GM23338 (cell line): ENCODE results near the gene KRTAP17-1. TPM values are rescaled to one million over a fixed set of nuclear protein-coding genes. Genes with fewer than 3 reads are reported as not detected.

Experiments used
- ATAC-seq: fragments of 200-7000 bp; cut with Tn5 transposase; 3 replicates; pipeline ENCODE4 v1.9.1; 2020
- DNase-seq: peaks from one replicate; pipeline ENCODE4 v3.0.0-alpha.2; 2015; ENCODE audit warnings: low spot score
- H2AFZ ChIP-seq: fragments of 200-600 bp; sonication (generic); 2 replicates; pipeline ENCODE4 v1.8.0; 2016; ENCODE audit warnings: antibody characterized with exemption, mild to moderate bottlenecking, moderate library complexity
- H3F3A ChIP-seq: fragments of 200-600 bp; sonication (generic); replicated peaks from 2 replicates; pipeline ENCODE4 v1.8.0; 2017; ENCODE audit warnings: antibody characterized with exemption, mixed run types, low read depth
- H3K27ac ChIP-seq: fragments of 200-600 bp; sonication (generic); 2 replicates; pipeline ENCODE4 v1.6.1; 2016; ENCODE audit warnings: low read depth
- H3K27me3 ChIP-seq: fragments of 200-600 bp; sonication (generic); 2 replicates; pipeline ENCODE4 v1.8.0; 2016; ENCODE audit warnings: mild to moderate bottlenecking, mixed run types, moderate library complexity; ENCODE audit not compliant: insufficient read depth
- H3K36me3 ChIP-seq: fragments of 200-600 bp; sonication (generic); 2 replicates; pipeline ENCODE4 v1.8.0; 2016; ENCODE audit warnings: mild to moderate bottlenecking; ENCODE audit not compliant: insufficient read depth
- H3K4me1 ChIP-seq: fragments of 200-600 bp; sonication (generic); 2 replicates; pipeline ENCODE4 v1.8.0; 2016; ENCODE audit warnings: mild to moderate bottlenecking, moderate library complexity; ENCODE audit not compliant: insufficient read depth
- H3K4me2 ChIP-seq: fragments of 200-600 bp; sonication (generic); 2 replicates; pipeline ENCODE4 v1.7.1; 2017; ENCODE audit warnings: mixed run types
- H3K4me3 ChIP-seq: fragments of 200-600 bp; sonication (generic); 2 replicates; pipeline ENCODE4 v1.6.1; 2016; ENCODE audit warnings: mixed run types
- H3K79me2 ChIP-seq: fragments of 200-600 bp; sonication (generic); replicated peaks from 2 replicates; pipeline ENCODE4 v1.8.0; 2017; ENCODE audit warnings: mild to moderate bottlenecking; ENCODE audit not compliant: insufficient read depth
- H3K9me2 ChIP-seq: fragments of 200-600 bp; sonication (generic); 2 replicates; pipeline ENCODE4 v1.8.0; 2017; ENCODE audit not compliant: insufficient read depth
- H4K20me1 ChIP-seq: fragments of 200-600 bp; sonication (generic); replicated peaks from 2 replicates; pipeline ENCODE4 v1.8.0; 2017; ENCODE audit warnings: mild to moderate bottlenecking; ENCODE audit not compliant: insufficient read depth
- H3K27ac Mint-ChIP-seq: 2 replicates; pipeline ENCODE4 v1.8.0; 2020; ENCODE audit warnings: inconsistent platforms, mild to moderate bottlenecking, moderate library complexity, mixed read lengths
- H3K27me3 Mint-ChIP-seq: 3 replicates; pipeline ENCODE4 v1.8.0; 2022; ENCODE audit warnings: low read depth, mild to moderate bottlenecking, moderate library complexity, mixed read lengths, inconsistent platforms; ENCODE audit not compliant: insufficient read depth, poor library complexity
- H3K36me3 Mint-ChIP-seq: 3 replicates; pipeline ENCODE4 v1.8.0; 2021; ENCODE audit warnings: low read depth, mild to moderate bottlenecking, inconsistent platforms, moderate library complexity, mixed read lengths
- H3K4me1 Mint-ChIP-seq: 3 replicates; pipeline ENCODE4 v1.8.0; 2020; ENCODE audit warnings: mild to moderate bottlenecking, inconsistent platforms, mixed read lengths
- H3K4me3 Mint-ChIP-seq: 3 replicates; pipeline ENCODE4 v1.8.0; 2021; ENCODE audit warnings: moderate library complexity, mild to moderate bottlenecking, inconsistent platforms, mixed read lengths
- H3K9me3 Mint-ChIP-seq: 3 replicates; pipeline ENCODE4 v1.8.0; 2020; ENCODE audit warnings: moderate library complexity, mild to moderate bottlenecking, inconsistent platforms, mixed read lengths
- CREB1 ChIP-seq: fragments of 250-450 bp; sonication (Bioruptor Pico); IDR thresholded peaks from 2 replicates; pipeline ENCODE4 v1.5.0; 2020; ENCODE audit warnings: low read depth, mild to moderate bottlenecking, moderate library complexity
- EZH2 ChIP-seq: fragments of 200-600 bp; sonication (generic); IDR thresholded peaks from one replicate; pipeline ENCODE4 v1.8.0; 2017; ENCODE audit warnings: antibody characterized with exemption, mild to moderate bottlenecking, low read depth; ENCODE audit not compliant: unreplicated experiment
- EZH2phosphoT487 ChIP-seq: fragments of 200-600 bp; sonication (generic); IDR thresholded peaks from one replicate; pipeline ENCODE4 v1.8.1; 2018; ENCODE audit warnings: antibody characterized with exemption; ENCODE audit not compliant: unreplicated experiment
- JUNB ChIP-seq: IDR thresholded peaks from one replicate; pipeline ENCODE4 v1.6.1; 2016; ENCODE audit warnings: antibody characterized with exemption; ENCODE audit not compliant: unreplicated experiment
- NANOG ChIP-seq: IDR thresholded peaks from 2 replicates; pipeline ENCODE4 v1.6.1; 2016; ENCODE audit warnings: antibody characterized with exemption, borderline replicate concordance
- POLR2AphosphoS5 ChIP-seq: IDR thresholded peaks from 2 replicates; pipeline ENCODE4 v1.6.1; 2016; ENCODE audit warnings: antibody characterized with exemption, low read depth
- STAT1 ChIP-seq: IDR thresholded peaks from one replicate; pipeline ENCODE4 v1.6.1; 2016; ENCODE audit warnings: antibody characterized with exemption; ENCODE audit not compliant: unreplicated experiment
- ZNF114 ChIP-seq: fragments of 250-450 bp; sonication (Bioruptor Pico); IDR thresholded peaks from 2 replicates; pipeline ENCODE4 v1.5.0; 2020; ENCODE audit warnings: mild to moderate bottlenecking, moderate library complexity
- ZNF331 ChIP-seq: fragments of 250-450 bp; sonication (Bioruptor Pico); IDR thresholded peaks from 2 replicates; pipeline ENCODE4 v1.5.0; 2020; ENCODE audit warnings: low read depth, mild to moderate bottlenecking, moderate library complexity
- polyA plus RNA-seq: library from polyadenylated mRNA; unstranded; fragments of >200 nt; fragmentation: Nextera tagmentation; extraction: Ambion mirVana; gene quantifications from 2 replicates; pipeline ENCODE4 v1.2.1, GENCODE V29; 2016
- total RNA-seq: library from RNA; depleted of rRNA; stranded (reverse); fragments of >200 nt; shearing (Covaris generic); gene quantifications from 2 replicates; pipeline ENCODE4 v1.2.3, GENCODE V29; 2014
- TF ChIP-seq, protein P1 (sequence below): IDR thresholded peaks from one replicate; pipeline ENCODE4 v1.6.1; 2018; ENCODE audit warnings: antibody characterized with exemption; ENCODE audit not compliant: unreplicated experiment
- TF ChIP-seq, protein P2 (sequence below): fragments of 250-450 bp; sonication (Bioruptor Pico); IDR thresholded peaks from 2 replicates; pipeline ENCODE4 v1.5.0; 2020; ENCODE audit warnings: mild to moderate bottlenecking, moderate library complexity
- TF ChIP-seq, protein P3 (sequence below), 2 experiments: fragments of 200-600 bp in 1 of 2; sonication (generic) in 1 of 2; conservative IDR thresholded peaks; 2 replicates each; pipeline versions ENCODE4 v1.5.1 to v1.6.1; 2016 to 2017; ENCODE audit warnings: antibody characterized with exemption in 2 of 2, low read depth in 2 of 2, mild to moderate bottlenecking in 2 of 2, moderate library complexity in 1 of 2
- TF ChIP-seq, protein P4 (sequence below): IDR thresholded peaks from 2 replicates; pipeline ENCODE4 v1.6.1; 2016; ENCODE audit warnings: antibody characterized with exemption

KRTAP17-1 gene
- total and polyA plus RNA-seq, 2 experiments from 2014 or later = not detected

DNA sequence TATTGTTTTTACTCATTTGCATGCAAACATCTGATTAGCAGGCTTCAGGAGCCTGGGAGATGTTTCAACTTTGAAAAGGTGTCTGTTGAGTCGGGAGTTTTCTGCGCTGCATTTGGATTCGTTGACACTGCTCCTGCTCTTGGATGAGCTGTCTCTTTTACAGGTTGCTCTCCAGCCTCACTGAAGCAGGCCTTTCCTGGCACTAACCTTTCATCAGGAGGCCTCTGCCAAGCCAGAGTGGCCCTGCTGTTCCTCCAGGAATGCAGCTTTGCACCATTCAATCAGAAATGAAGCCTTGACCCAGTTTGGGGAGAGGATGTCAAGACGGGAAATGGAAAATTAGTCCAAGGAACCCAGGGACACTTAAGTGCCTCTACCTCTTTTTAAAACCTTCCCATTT lies 12.5 kb downstream of the KRTAP17-1 start:
- no peaks in the 10 kb centered on the region for H3F3A ChIP-seq
- H3K4me1 Mint-ChIP-seq = no peaks in the 10 kb centered on the region; the same call in 2 of the 3 replicates

More for the DNA sequence above, 12.5 kb downstream of the KRTAP17-1 start:
- Histone ChIP-seq H3K79me2 (no peaks in the 10 kb centered on the region), H3K4me1 (no peaks in the 10 kb centered on the region), H3K9me2 (no peaks in the 10 kb centered on the region), H4K20me1 (no peaks in the 10 kb centered on the region), H3K27me3 (no peaks in the 10 kb centered on the region), H3K36me3 (no peaks in the 10 kb centered on the region; the same call in 1 of the 2 replicates), H3K27ac (no peak overlapping the region), H2AFZ (no peak overlapping the region), H3K4me3 (no peak overlapping the region), H3K4me2 (no peak overlapping the region)
- H3K9me3 Mint-ChIP-seq = no peaks in the 10 kb centered on the region; the same call in 2 of the 3 replicates
- ATAC-seq (no peak), DNase-seq (no peak)
- TF ChIP-seq, protein P1, sequence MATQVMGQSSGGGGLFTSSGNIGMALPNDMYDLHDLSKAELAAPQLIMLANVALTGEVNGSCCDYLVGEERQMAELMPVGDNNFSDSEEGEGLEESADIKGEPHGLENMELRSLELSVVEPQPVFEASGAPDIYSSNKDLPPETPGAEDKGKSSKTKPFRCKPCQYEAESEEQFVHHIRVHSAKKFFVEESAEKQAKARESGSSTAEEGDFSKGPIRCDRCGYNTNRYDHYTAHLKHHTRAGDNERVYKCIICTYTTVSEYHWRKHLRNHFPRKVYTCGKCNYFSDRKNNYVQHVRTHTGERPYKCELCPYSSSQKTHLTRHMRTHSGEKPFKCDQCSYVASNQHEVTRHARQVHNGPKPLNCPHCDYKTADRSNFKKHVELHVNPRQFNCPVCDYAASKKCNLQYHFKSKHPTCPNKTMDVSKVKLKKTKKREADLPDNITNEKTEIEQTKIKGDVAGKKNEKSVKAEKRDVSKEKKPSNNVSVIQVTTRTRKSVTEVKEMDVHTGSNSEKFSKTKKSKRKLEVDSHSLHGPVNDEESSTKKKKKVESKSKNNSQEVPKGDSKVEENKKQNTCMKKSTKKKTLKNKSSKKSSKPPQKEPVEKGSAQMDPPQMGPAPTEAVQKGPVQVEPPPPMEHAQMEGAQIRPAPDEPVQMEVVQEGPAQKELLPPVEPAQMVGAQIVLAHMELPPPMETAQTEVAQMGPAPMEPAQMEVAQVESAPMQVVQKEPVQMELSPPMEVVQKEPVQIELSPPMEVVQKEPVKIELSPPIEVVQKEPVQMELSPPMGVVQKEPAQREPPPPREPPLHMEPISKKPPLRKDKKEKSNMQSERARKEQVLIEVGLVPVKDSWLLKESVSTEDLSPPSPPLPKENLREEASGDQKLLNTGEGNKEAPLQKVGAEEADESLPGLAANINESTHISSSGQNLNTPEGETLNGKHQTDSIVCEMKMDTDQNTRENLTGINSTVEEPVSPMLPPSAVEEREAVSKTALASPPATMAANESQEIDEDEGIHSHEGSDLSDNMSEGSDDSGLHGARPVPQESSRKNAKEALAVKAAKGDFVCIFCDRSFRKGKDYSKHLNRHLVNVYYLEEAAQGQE = no peak
- TF ChIP-seq POLR2AphosphoS5 = no peak
- no peak for TF ChIP-seq STAT1
- TF ChIP-seq, protein P2, sequence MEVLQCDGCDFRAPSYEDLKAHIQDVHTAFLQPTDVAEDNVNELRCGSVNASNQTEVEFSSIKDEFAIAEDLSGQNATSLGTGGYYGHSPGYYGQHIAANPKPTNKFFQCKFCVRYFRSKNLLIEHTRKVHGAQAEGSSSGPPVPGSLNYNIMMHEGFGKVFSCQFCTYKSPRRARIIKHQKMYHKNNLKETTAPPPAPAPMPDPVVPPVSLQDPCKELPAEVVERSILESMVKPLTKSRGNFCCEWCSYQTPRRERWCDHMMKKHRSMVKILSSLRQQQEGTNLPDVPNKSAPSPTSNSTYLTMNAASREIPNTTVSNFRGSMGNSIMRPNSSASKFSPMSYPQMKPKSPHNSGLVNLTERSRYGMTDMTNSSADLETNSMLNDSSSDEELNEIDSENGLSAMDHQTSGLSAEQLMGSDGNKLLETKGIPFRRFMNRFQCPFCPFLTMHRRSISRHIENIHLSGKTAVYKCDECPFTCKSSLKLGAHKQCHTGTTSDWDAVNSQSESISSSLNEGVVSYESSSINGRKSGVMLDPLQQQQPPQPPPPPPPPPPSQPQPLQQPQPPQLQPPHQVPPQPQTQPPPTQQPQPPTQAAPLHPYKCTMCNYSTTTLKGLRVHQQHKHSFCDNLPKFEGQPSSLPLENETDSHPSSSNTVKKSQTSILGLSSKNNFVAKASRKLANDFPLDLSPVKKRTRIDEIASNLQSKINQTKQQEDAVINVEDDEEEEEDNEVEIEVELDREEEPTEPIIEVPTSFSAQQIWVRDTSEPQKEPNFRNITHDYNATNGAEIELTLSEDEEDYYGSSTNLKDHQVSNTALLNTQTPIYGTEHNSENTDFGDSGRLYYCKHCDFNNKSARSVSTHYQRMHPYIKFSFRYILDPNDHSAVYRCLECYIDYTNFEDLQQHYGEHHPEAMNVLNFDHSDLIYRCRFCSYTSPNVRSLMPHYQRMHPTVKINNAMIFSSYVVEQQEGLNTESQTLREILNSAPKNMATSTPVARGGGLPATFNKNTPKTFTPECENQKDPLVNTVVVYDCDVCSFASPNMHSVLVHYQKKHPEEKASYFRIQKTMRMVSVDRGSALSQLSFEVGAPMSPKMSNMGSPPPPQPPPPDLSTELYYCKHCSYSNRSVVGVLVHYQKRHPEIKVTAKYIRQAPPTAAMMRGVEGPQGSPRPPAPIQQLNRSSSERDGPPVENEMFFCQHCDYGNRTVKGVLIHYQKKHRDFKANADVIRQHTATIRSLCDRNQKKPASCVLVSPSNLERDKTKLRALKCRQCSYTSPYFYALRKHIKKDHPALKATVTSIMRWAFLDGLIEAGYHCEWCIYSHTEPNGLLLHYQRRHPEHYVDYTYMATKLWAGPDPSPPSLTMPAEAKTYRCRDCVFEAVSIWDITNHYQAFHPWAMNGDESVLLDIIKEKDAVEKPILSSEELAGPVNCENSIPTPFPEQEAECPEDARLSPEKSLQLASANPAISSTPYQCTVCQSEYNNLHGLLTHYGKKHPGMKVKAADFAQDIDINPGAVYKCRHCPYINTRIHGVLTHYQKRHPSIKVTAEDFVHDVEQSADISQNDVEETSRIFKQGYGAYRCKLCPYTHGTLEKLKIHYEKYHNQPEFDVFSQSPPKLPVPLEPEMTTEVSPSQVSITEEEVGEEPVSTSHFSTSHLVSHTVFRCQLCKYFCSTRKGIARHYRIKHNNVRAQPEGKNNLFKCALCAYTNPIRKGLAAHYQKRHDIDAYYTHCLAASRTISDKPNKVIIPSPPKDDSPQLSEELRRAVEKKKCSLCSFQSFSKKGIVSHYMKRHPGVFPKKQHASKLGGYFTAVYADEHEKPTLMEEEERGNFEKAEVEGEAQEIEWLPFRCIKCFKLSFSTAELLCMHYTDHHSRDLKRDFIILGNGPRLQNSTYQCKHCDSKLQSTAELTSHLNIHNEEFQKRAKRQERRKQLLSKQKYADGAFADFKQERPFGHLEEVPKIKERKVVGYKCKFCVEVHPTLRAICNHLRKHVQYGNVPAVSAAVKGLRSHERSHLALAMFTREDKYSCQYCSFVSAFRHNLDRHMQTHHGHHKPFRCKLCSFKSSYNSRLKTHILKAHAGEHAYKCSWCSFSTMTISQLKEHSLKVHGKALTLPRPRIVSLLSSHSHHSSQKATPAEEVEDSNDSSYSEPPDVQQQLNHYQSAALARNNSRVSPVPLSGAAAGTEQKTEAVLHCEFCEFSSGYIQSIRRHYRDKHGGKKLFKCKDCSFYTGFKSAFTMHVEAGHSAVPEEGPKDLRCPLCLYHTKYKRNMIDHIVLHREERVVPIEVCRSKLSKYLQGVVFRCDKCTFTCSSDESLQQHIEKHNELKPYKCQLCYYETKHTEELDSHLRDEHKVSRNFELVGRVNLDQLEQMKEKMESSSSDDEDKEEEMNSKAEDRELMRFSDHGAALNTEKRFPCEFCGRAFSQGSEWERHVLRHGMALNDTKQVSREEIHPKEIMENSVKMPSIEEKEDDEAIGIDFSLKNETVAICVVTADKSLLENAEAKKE = no peak
- no peak for TF ChIP-seq NANOG
- no peak for TF ChIP-seq JUNB
- TF ChIP-seq ZNF114 (CRISPR knock-in tag) = no peak
- no peak for TF ChIP-seq EZH2
- TF ChIP-seq ZNF331 (CRISPR knock-in tag) = no peak
- TF ChIP-seq CREB1 (CRISPR knock-in tag) = no peak
- TF ChIP-seq, protein P3, sequence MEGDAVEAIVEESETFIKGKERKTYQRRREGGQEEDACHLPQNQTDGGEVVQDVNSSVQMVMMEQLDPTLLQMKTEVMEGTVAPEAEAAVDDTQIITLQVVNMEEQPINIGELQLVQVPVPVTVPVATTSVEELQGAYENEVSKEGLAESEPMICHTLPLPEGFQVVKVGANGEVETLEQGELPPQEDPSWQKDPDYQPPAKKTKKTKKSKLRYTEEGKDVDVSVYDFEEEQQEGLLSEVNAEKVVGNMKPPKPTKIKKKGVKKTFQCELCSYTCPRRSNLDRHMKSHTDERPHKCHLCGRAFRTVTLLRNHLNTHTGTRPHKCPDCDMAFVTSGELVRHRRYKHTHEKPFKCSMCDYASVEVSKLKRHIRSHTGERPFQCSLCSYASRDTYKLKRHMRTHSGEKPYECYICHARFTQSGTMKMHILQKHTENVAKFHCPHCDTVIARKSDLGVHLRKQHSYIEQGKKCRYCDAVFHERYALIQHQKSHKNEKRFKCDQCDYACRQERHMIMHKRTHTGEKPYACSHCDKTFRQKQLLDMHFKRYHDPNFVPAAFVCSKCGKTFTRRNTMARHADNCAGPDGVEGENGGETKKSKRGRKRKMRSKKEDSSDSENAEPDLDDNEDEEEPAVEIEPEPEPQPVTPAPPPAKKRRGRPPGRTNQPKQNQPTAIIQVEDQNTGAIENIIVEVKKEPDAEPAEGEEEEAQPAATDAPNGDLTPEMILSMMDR (conservative IDR thresholded peaks at IDR 0.05; ENCODE audit: low read depth in 2 of 2) = no peak
- TF ChIP-seq EZH2phosphoT487 = no peak
- TF ChIP-seq, protein P4, sequence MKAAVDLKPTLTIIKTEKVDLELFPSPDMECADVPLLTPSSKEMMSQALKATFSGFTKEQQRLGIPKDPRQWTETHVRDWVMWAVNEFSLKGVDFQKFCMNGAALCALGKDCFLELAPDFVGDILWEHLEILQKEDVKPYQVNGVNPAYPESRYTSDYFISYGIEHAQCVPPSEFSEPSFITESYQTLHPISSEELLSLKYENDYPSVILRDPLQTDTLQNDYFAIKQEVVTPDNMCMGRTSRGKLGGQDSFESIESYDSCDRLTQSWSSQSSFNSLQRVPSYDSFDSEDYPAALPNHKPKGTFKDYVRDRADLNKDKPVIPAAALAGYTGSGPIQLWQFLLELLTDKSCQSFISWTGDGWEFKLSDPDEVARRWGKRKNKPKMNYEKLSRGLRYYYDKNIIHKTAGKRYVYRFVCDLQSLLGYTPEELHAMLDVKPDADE = no peak
- H3K27me3 Mint-ChIP-seq = peaks cover 2% of the 10 kb centered on the region
- no peak overlapping the region for H3K4me3 Mint-ChIP-seq
- H3K36me3 Mint-ChIP-seq = no peaks in the 10 kb centered on the region
- H3K27ac Mint-ChIP-seq = no peak overlapping the region
